A673 (cell line): ENCODE measurements around the gene SLC19A1.

Source experiments
- CTCF ChIP-seq: fragments of 300-800, 200-600 bp; sonication (generic); conservative IDR thresholded peaks from 2 replicates; pipeline ENCODE4 v1.5.1; 2017; ENCODE audit warnings: low read depth, mild to moderate bottlenecking, antibody characterized with exemption, low read length, moderate library complexity, mixed read lengths
- EZH2 ChIP-seq: fragments of 200-600 bp; sonication (generic); IDR thresholded peaks from 2 replicates; pipeline ENCODE4 v1.6.1; 2017; ENCODE audit warnings: borderline replicate concordance, low read depth, mild to moderate bottlenecking, mixed read lengths, antibody characterized with exemption, low read length; ENCODE audit not compliant: poor library complexity, severe bottlenecking

- TF ChIP-seq CTCF, result no peak
- TF ChIP-seq EZH2, result no peak
These were observed 26.8 kb downstream of the SLC19A1 start for GRCh38 chr21:45515241-45516061.
